Measurements from ENCODE around the gene TGM6.
"Not testable (repeated sequence)": the region's sequence is repeated elsewhere in the genome, so short reads cannot be mapped to it uniquely, and the experiment has no call there.

The TGM6 gene

GRCh38 chr20:2398449-2398848, 17.7 kb downstream of the TGM6 start:
- no peak for DNase-seq (ENCODE audit: low read depth in 2 of 2)

GRCh38 chr20:2399390-2399789, 18.7 kb downstream of the TGM6 start:
- no peak for DNase-seq (ENCODE audit: low read depth in 2 of 2)

- DNase-seq (ENCODE audit: low read depth in 2 of 2), result no peak
Measured at GRCh38 chr20:2400290-2400689, 19.6 kb downstream of the TGM6 start.

- DNase-seq (ENCODE audit: low read depth in 2 of 2), result no peak
Measured at GRCh38 chr20:2401527-2401926, 20.8 kb downstream of the TGM6 start.

- DNase-seq (ENCODE audit: low read depth in 2 of 2), result no peak
Measured at GRCh38 chr20:2402271-2402980, 21.7 kb downstream of the TGM6 start.

- no peak for DNase-seq (ENCODE audit: low read depth in 2 of 2)
Measured at GRCh38 chr20:2403291-2404052, 22.8 kb downstream of the TGM6 start.

- DNase-seq (ENCODE audit: low read depth in 2 of 2), result no peak
Measured at GRCh38 chr20:2405693-2406065, 25.0 kb downstream of the TGM6 start.

- DNase-seq (ENCODE audit: low read depth in 2 of 2), result not testable (repeated sequence)
Measured at GRCh38 chr20:2407355-2407754, 26.7 kb downstream of the TGM6 start.

GRCh38 chr20:2408111-2408510, 27.4 kb downstream of the TGM6 start:
- DNase-seq (ENCODE audit: low read depth in 2 of 2), result no peak

GRCh38 chr20:2416541-2417212, 36.0 kb downstream of the TGM6 start:
- DNase-seq (ENCODE audit: low read depth in 2 of 2), result no peak

GRCh38 chr20:2417213-2417541, 36.5 kb downstream of the TGM6 start:
- DNase-seq (ENCODE audit: low read depth in 2 of 2), result no peak

- no peak for DNase-seq (ENCODE audit: low read depth in 2 of 2)
Measured at GRCh38 chr20:2418388-2418787, 37.7 kb downstream of the TGM6 start.

GRCh38 chr20:2420510-2420909, 39.8 kb downstream of the TGM6 start:
- no peak for DNase-seq (ENCODE audit: low read depth in 2 of 2)

GRCh38 chr20:2421247-2421646, 40.5 kb downstream of the TGM6 start:
- no peak for DNase-seq (ENCODE audit: low read depth in 2 of 2)

GRCh38 chr20:2429051-2429450, 48.4 kb downstream of the TGM6 start:
- DNase-seq (ENCODE audit: low read depth in 2 of 2), result no peak

GRCh38 chr20:2430538-2430937, 49.8 kb downstream of the TGM6 start:
- DNase-seq (ENCODE audit: low read depth in 2 of 2), result no peak

- no peak for DNase-seq (ENCODE audit: low read depth in 2 of 2)
Measured at GRCh38 chr20:2431185-2431584, 50.5 kb downstream of the TGM6 start.

GRCh38 chr20:2446845-2447244, 66.1 kb downstream of the TGM6 start:
- DNase-seq (ENCODE audit: low read depth in 2 of 2), result no peak

- DNase-seq (ENCODE audit: low read depth in 2 of 2), result no peak
Measured at GRCh38 chr20:2449386-2449785, 68.7 kb downstream of the TGM6 start.

- no peak for DNase-seq (ENCODE audit: low read depth in 2 of 2)
Measured at GRCh38 chr20:2451422-2451821, 70.7 kb downstream of the TGM6 start.

GRCh38 chr20:2451939-2452732, 71.4 kb downstream of the TGM6 start:
- peak in 1 of 2 experiments; percentile 31 for DNase-seq (ENCODE audit: low read depth in 2 of 2)

- no peak for DNase-seq (ENCODE audit: low read depth in 2 of 2)
Measured at GRCh38 chr20:2453792-2454191, 73.1 kb downstream of the TGM6 start.
